OCI-LY3 (cell line): ENCODE results near the gene CLCN1.

Experiments
- H2AFZ ChIP-seq: fragments of 200-600, 300-600 bp; shearing (Covaris generic); 2 replicates; pipeline ENCODE4 v1.6.0; 2014; ENCODE audit warnings: antibody characterized with exemption, low read depth, low read length
- H3K27ac ChIP-seq: fragments of 200-600, 300-600 bp; sonication (generic); 2 replicates; pipeline ENCODE4 v1.5.1; 2014; ENCODE audit warnings: mild to moderate bottlenecking, low read length, moderate library complexity, mixed read lengths
- H3K27me3 ChIP-seq: fragments of 200-600, 300-600 bp; sonication (generic); 2 replicates; pipeline ENCODE4 v1.6.1; 2014; ENCODE audit warnings: low read depth, low read length, mixed read lengths
- H3K36me3 ChIP-seq: fragments of 200-600, 300-600 bp; sonication (generic); replicated peaks from 2 replicates; pipeline ENCODE3; 2014; ENCODE audit warnings: low read depth, low read length, mixed read lengths
- H3K4me1 ChIP-seq: fragments of 300-600, 200-600 bp; sonication (generic); 2 replicates; pipeline ENCODE4 v1.6.1; 2014; ENCODE audit warnings: low read length, mixed read lengths
- H3K4me2 ChIP-seq: fragments of 200-600, 300-600 bp; sonication (generic); 2 replicates; pipeline ENCODE4 v1.6.1; 2014; ENCODE audit warnings: low read length, mixed read lengths
- H3K4me3 ChIP-seq: fragments of 300-600, 200-600 bp; sonication (generic); 2 replicates; pipeline ENCODE4 v1.5.1; 2014; ENCODE audit warnings: antibody characterized with exemption, mild to moderate bottlenecking, low read length, moderate library complexity
- H3K79me2 ChIP-seq: fragments of 300-600, 200-600 bp; shearing (Covaris generic); 2 replicates; pipeline ENCODE4 v1.6.1; 2014; ENCODE audit warnings: mild to moderate bottlenecking, low read length, mixed read lengths
- H3K9ac ChIP-seq: fragments of 300-600, 200-600 bp; shearing (Covaris generic); 2 replicates; pipeline ENCODE4 v1.6.0; 2014; ENCODE audit warnings: mild to moderate bottlenecking, low read length, moderate library complexity
- H3K9me3 ChIP-seq: fragments of 200-600, 300-600 bp; shearing (Covaris generic); 2 replicates; pipeline ENCODE4 v1.6.1; 2014; ENCODE audit warnings: low read length, mixed read lengths; ENCODE audit not compliant: insufficient read depth
- H4K20me1 ChIP-seq: fragments of 200-600, 300-600 bp; sonication (generic); 2 replicates; pipeline ENCODE4 v1.6.1; 2016; ENCODE audit warnings: low read length, mixed read lengths; ENCODE audit not compliant: insufficient read depth
- EZH2phosphoT487 ChIP-seq: fragments of 200-600 bp; shearing (Covaris generic); IDR thresholded peaks from 2 replicates; pipeline ENCODE4 v1.6.1; 2018; ENCODE audit warnings: antibody characterized with exemption, mixed run types, low read depth
- TF ChIP-seq, protein P1 (sequence below): fragments of 200-600, 300-600 bp; sonication (generic); IDR thresholded peaks from 2 replicates; pipeline ENCODE4 v1.5.1; 2014; ENCODE audit warnings: antibody characterized with exemption, low read length, low read depth

Gene CLCN1

DNA sequence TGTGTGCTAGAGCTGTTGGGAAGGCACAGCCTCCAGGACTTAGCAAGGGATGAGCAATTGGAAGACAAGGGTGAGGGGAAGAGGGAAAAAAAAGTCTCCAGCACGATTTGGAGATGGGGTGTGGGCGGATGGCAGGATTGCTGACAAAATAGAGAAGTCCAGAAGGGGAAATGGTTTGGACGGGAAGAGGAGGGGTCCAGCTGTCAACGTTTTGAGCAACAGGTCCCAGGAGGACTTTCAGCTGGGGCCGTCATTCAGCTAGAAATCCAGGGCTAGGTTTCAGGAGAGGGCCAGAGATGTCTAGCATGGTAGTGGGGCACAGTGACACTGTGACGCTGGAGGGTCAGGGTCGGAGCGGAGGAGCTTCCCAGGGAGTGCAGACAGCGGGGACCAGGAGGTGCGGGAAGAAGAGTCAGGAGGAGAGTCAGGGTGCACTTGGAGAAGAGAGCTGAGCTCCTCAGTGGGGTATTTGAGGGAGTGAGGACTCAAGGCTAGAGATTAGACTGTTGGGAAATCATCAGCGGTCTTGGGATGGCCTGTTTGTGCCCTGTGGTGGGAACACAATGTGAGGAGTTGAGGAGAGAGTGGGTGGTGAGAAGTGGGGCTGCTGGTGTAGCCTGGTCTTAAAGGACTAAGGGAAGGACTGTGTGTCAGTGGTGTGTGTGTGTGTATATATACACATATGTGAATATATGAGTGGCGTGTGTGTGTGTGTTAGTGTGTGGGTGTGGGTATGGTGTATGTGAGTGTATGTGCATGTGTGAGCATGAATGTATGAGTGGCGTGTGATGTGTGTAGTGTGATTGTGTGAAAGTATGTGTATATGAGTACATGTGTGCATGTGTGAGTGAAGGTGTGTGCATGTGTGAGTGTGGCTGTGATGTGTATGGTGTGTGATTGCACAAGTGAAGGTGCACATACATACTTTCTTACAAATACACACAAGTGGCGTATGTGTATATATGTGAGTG, 69.0 kb downstream of the CLCN1 start:
- TF ChIP-seq EZH2phosphoT487, result no peak
- TF ChIP-seq, protein P1, sequence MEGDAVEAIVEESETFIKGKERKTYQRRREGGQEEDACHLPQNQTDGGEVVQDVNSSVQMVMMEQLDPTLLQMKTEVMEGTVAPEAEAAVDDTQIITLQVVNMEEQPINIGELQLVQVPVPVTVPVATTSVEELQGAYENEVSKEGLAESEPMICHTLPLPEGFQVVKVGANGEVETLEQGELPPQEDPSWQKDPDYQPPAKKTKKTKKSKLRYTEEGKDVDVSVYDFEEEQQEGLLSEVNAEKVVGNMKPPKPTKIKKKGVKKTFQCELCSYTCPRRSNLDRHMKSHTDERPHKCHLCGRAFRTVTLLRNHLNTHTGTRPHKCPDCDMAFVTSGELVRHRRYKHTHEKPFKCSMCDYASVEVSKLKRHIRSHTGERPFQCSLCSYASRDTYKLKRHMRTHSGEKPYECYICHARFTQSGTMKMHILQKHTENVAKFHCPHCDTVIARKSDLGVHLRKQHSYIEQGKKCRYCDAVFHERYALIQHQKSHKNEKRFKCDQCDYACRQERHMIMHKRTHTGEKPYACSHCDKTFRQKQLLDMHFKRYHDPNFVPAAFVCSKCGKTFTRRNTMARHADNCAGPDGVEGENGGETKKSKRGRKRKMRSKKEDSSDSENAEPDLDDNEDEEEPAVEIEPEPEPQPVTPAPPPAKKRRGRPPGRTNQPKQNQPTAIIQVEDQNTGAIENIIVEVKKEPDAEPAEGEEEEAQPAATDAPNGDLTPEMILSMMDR, result no peak
- Histone ChIP-seq H3K27me3 (no peaks in the 10 kb centered on the region), H3K79me2 (peaks cover 28% of the 10 kb centered on the region), H3K27ac (no peak overlapping the region), H3K9ac (no peak overlapping the region), H2AFZ (no peak overlapping the region), H3K4me2 (no peak overlapping the region), H3K9me3 (no peaks in the 10 kb centered on the region), H3K36me3 (peaks cover 14% of the 10 kb centered on the region), H4K20me1 (peaks cover 24% of the 10 kb centered on the region), H3K4me1 (peaks cover 6% of the 10 kb centered on the region), H3K4me3 (no peak overlapping the region)

DNA sequence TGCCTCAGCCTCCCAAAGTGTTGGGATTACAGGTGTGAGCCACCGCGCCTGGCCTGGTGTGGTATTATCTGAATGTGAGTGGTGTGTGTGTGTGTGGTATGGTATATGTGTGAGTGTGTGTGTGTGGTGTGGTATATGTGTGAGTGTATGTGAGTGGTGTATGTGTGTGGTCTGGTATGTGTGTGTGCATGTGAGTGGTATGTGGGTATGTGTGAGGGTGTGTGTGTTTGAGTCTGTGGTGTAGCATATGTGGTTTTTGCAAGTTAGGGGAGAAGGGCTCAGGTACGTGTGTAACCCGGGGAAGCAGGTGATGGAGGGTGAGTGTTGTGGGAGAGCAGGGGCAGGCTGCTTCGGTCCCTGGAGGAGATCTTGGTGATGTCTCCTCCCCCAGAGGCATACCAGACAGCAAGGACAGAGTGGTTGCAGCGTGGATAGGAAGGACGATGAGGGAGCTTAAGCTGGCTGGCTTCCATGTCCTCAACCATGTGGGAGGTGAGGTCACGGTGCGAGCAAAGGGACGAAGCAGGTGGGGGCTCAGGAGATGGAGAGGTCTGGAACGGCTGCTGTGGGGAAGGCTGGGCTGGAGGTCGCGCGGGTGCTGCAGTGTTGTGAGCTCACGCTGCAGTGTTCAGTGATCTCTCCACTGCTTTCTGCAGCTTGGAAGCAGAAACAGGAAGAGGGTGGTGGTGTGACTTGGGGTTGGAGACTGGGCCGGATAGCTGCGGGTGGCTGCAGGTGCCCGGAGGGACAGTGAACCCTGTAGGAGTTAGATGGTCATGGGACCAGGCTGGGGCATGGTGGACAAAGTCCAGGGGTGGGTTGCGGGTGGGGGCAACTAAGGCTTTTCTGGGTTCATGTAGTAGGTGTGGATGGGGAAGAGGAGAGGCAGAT, 70.2 kb downstream of the CLCN1 start:
- H3K27me3 ChIP-seq, result no peaks in the 10 kb centered on the region
- peaks cover 6% of the 10 kb centered on the region; the same call in 1 of the 2 replicates for H3K4me1 ChIP-seq
- H3K79me2 ChIP-seq, result peaks cover 28% of the 10 kb centered on the region
- TF ChIP-seq EZH2phosphoT487, result no peak
- TF ChIP-seq, protein P1, result no peak
- H3K9me3 ChIP-seq, result no peaks in the 10 kb centered on the region
- no peak overlapping the region for H3K4me3 ChIP-seq
- peaks cover 18% of the 10 kb centered on the region for H3K36me3 ChIP-seq
- H3K4me2 ChIP-seq, result no peak overlapping the region
- no peak overlapping the region for H3K9ac ChIP-seq
- H2AFZ ChIP-seq, result no peak overlapping the region
- peaks cover 24% of the 10 kb centered on the region for H4K20me1 ChIP-seq
- H3K27ac ChIP-seq, result no peak overlapping the region

DNA sequence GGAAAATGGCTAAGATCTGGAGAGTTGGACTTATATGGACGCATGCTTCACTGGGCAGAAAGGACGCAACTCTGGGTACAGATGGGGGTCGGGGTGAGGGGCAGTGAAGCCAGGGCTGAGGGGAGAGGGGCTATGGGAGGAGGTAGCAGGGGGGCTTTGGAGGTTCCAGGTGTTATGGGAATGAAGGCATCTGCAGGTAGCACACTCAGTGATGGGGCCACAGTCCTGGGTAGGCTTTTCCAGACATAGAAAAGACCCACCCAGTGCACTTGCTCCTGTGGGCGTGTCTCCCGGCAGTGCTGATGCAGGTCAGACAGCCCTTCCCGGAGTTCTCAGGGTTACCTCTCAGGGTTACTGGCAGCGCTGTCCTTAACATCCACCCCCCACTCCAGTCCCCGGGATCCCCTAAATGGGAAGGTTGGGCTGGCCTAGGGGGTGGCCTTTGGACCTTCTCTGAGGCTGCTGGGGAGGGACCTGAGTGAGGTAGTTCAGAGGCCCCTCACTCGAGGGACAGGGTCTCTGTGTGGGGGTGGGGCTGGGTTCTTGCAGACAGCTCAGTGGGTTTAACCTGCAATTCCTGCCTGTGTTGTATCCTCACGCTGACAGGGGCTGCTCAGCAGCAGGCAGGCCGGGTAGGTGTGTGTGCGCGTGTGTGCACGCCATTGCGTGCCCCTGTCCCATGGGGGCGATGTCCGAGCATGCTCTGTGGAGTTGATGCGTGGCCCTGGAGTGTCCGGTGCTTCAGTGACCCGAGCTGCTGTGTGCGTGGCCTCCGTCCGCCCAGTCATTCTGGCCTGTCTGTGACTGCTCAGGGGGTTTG, 71.5 kb downstream of the CLCN1 start:
- H3K4me2 ChIP-seq, result no peak overlapping the region

More for the DNA sequence above, 71.5 kb downstream of the CLCN1 start:
- TF ChIP-seq EZH2phosphoT487, result no peak
- TF ChIP-seq, protein P1, result peak; percentile 14; the same call in 1 of the 2 replicates
- H3K27ac ChIP-seq, result no peak overlapping the region
- H3K36me3 ChIP-seq, result peaks cover 29% of the 10 kb centered on the region
- H3K27me3 ChIP-seq, result no peaks in the 10 kb centered on the region
- no peaks in the 10 kb centered on the region for H3K9me3 ChIP-seq
- H3K4me1 ChIP-seq, result peaks cover 1% of the 10 kb centered on the region; the same call in 1 of the 2 replicates
- no peak overlapping the region for H3K9ac ChIP-seq
- peaks cover 28% of the 10 kb centered on the region for H4K20me1 ChIP-seq
- H3K79me2 ChIP-seq, result peaks cover 18% of the 10 kb centered on the region
- H3K4me3 ChIP-seq, result no peak overlapping the region
- no peak overlapping the region for H2AFZ ChIP-seq
